ENCODE measurements around the gene KAZN.

Gene KAZN

DNA sequence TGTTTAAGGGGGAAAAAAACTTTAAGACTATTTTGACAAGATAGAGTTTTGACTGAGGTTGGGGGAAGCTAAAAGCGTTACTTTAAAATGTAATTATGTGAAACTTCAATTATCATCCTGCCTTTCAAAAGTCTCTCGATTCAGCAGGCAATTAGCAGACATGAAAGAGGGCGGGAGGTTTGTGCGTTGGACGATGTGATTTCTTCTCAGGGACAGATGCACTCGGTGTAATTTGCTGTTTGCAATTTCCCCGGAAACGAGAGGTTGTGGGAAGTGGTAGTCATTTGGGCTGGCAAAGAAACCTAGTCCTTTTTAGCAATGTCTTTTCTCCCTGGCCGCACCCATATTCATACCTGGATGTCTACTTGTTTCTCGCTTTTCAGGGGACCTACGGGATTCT, 27.1 kb downstream of the KAZN start:
- TF ChIP-seq CTCF (IDR thresholded peaks at IDR 0.05; ENCODE audit: low read depth, low read length, poor library complexity, severe bottlenecking) (no peak), EZH2phosphoT487 (IDR thresholded peaks at IDR 0.05; ENCODE audit: borderline replicate concordance, low read length) (no peak)
- H3K9me3 ChIP-seq (ENCODE audit: control insufficient read depth, insufficient read depth, low read length): no peaks in the 10 kb centered on the region
- H3K4me3 ChIP-seq (ENCODE audit: low read length): no peak overlapping the region
- H3K4me1 ChIP-seq (ENCODE audit: control insufficient read depth, low read length): no peaks in the 10 kb centered on the region
- H3K27me3 ChIP-seq (ENCODE audit: control insufficient read depth, low read length): no peaks in the 10 kb centered on the region
- no peaks in the 10 kb centered on the region for H4K20me1 ChIP-seq (ENCODE audit: control insufficient read depth, insufficient read depth, low read depth, low read length)
- H3K79me2 ChIP-seq (ENCODE audit: control insufficient read depth, low read length): no peaks in the 10 kb centered on the region
- H3K9me2 ChIP-seq (replicated peaks; ENCODE audit: control insufficient read depth, low read length): no peaks in the 10 kb centered on the region
- no peak overlapping the region for H3K4me2 ChIP-seq (ENCODE audit: low read length)
- no peak overlapping the region for H3K27ac ChIP-seq (ENCODE audit: low read depth, low read length)
- no peaks in the 10 kb centered on the region for H3K36me3 ChIP-seq (ENCODE audit: control insufficient read depth, low read length)
- no peaks in the 10 kb centered on the region for H3F3A ChIP-seq (ENCODE audit: control insufficient read depth, insufficient read depth)

DNA sequence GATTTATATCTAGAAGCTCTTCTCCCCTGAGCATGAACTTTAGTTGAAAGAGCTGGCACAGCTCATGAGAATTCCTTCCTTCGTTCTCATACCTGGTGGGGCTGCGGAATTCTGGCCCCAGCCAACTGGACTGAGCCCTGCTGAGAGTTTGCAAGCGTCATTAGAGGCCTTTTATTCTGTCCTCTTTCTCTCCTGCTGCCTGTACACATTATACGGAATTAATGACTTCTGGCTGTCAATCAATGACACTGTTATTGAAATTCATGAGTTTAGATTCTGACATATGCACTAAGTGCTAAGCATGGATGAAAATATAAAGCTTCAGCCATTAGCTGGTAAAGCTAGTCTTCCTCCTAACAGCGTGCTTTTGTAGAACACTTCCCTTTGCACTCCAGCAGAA, 27.5 kb downstream of the KAZN start:
- Histone ChIP-seq H3K4me2 (ENCODE audit: low read length) (no peak overlapping the region), H3K9me2 (replicated peaks; ENCODE audit: control insufficient read depth, low read length) (no peaks in the 10 kb centered on the region), H3K27me3 (ENCODE audit: control insufficient read depth, low read length) (no peaks in the 10 kb centered on the region), H4K20me1 (ENCODE audit: control insufficient read depth, insufficient read depth, low read depth, low read length) (no peaks in the 10 kb centered on the region), H3K27ac (ENCODE audit: low read depth, low read length) (no peak overlapping the region), H3K4me1 (ENCODE audit: control insufficient read depth, low read length) (no peaks in the 10 kb centered on the region), H3K9me3 (ENCODE audit: control insufficient read depth, insufficient read depth, low read length) (no peaks in the 10 kb centered on the region), H3K79me2 (ENCODE audit: control insufficient read depth, low read length) (no peaks in the 10 kb centered on the region), H3F3A (ENCODE audit: control insufficient read depth, insufficient read depth) (no peaks in the 10 kb centered on the region), H3K4me3 (ENCODE audit: low read length) (no peak overlapping the region), H3K36me3 (ENCODE audit: control insufficient read depth, low read length) (no peaks in the 10 kb centered on the region)
- TF ChIP-seq EZH2phosphoT487 (IDR thresholded peaks at IDR 0.05; ENCODE audit: borderline replicate concordance, low read length) (no peak), CTCF (IDR thresholded peaks at IDR 0.05; ENCODE audit: low read depth, low read length, poor library complexity, severe bottlenecking) (no peak)

- Histone ChIP-seq H3K9me3 (ENCODE audit: control insufficient read depth, insufficient read depth, low read length) (no peaks in the 10 kb centered on the region), H3K27me3 (ENCODE audit: control insufficient read depth, low read length) (no peaks in the 10 kb centered on the region), H3K27ac (ENCODE audit: low read depth, low read length) (no peak overlapping the region), H3K9me2 (replicated peaks; ENCODE audit: control insufficient read depth, low read length) (no peaks in the 10 kb centered on the region), H3K79me2 (ENCODE audit: control insufficient read depth, low read length) (no peaks in the 10 kb centered on the region), H3K4me2 (ENCODE audit: low read length) (no peak overlapping the region), H4K20me1 (ENCODE audit: control insufficient read depth, insufficient read depth, low read depth, low read length) (no peaks in the 10 kb centered on the region), H3F3A (ENCODE audit: control insufficient read depth, insufficient read depth) (no peaks in the 10 kb centered on the region), H3K4me3 (ENCODE audit: low read length) (no peak overlapping the region), H3K4me1 (ENCODE audit: control insufficient read depth, low read length) (no peaks in the 10 kb centered on the region), H3K36me3 (ENCODE audit: control insufficient read depth, low read length) (no peaks in the 10 kb centered on the region)
- TF ChIP-seq EZH2phosphoT487 (IDR thresholded peaks at IDR 0.05; ENCODE audit: borderline replicate concordance, low read length) (no peak), CTCF (IDR thresholded peaks at IDR 0.05; ENCODE audit: low read depth, low read length, poor library complexity, severe bottlenecking) (no peak)
Observed at GRCh38 chr1:14626869-14627607, 28.6 kb downstream of the KAZN start.
